Loucy (cell line): Measurements from ENCODE around the gene NR1H2.

Source experiments
- H2AFZ ChIP-seq: fragments of 200-600 bp; sonication (generic); 2 replicates; pipeline ENCODE4 v1.6.0; 2016; ENCODE audit warnings: antibody characterized with exemption, mild to moderate bottlenecking, low read length, moderate library complexity
- H3F3A ChIP-seq: fragments of 200-600 bp; 2 replicates; pipeline ENCODE4 v1.6.0; 2016; ENCODE audit warnings: antibody characterized with exemption, low read depth, mild to moderate bottlenecking
- H3K27me3 ChIP-seq: fragments of 200-600 bp; sonication (generic); 2 replicates; pipeline ENCODE4 v1.6.1; 2014; ENCODE audit warnings: low read length, mild to moderate bottlenecking; ENCODE audit not compliant: insufficient read depth, poor library complexity, severe bottlenecking
- H3K36me3 ChIP-seq: fragments of 200-600 bp; sonication (generic); 2 replicates; pipeline ENCODE4 v1.6.1; 2016; ENCODE audit warnings: low read length; ENCODE audit not compliant: insufficient read depth
- H3K4me1 ChIP-seq: fragments of 200-600 bp; sonication (generic); 2 replicates; pipeline ENCODE4 v1.5.1; 2014; ENCODE audit warnings: low read length, mild to moderate bottlenecking; ENCODE audit not compliant: insufficient read depth, poor library complexity, severe bottlenecking
- H3K4me2 ChIP-seq: fragments of 200-600 bp; sonication (generic); 2 replicates; pipeline ENCODE4 v1.6.0; 2014; ENCODE audit warnings: antibody characterized with exemption, low read length, low read depth, mild to moderate bottlenecking; ENCODE audit not compliant: poor library complexity, severe bottlenecking
- H3K4me3 ChIP-seq: fragments of 200-600 bp; sonication (generic); 2 replicates; pipeline ENCODE4 v1.5.1; 2014; ENCODE audit warnings: low read length, mild to moderate bottlenecking, mixed read lengths; ENCODE audit not compliant: poor library complexity, severe bottlenecking
- H3K79me2 ChIP-seq: fragments of 200-600 bp; sonication (generic); 2 replicates; pipeline ENCODE4 v1.6.1; 2014; ENCODE audit warnings: low read length; ENCODE audit not compliant: insufficient read depth
- H3K9ac ChIP-seq: fragments of 200-600 bp; sonication (generic); 2 replicates; pipeline ENCODE4 v1.6.0; 2014; ENCODE audit warnings: mild to moderate bottlenecking, low read depth, low read length, moderate library complexity; ENCODE audit not compliant: poor library complexity, severe bottlenecking
- H3K9me2 ChIP-seq: fragments of 200-600 bp; sonication (generic); replicated peaks from 2 replicates; pipeline ENCODE4 v1.6.1; 2016; ENCODE audit warnings: low read depth, low read length, mixed read lengths
- H3K9me3 ChIP-seq: fragments of 200-600 bp; sonication (generic); 2 replicates; pipeline ENCODE4 v1.6.1; 2014; ENCODE audit warnings: mild to moderate bottlenecking, antibody characterized with exemption, low read length, low read depth; ENCODE audit not compliant: insufficient read depth
- H4K20me1 ChIP-seq: fragments of 200-600 bp; sonication (generic); 2 replicates; pipeline ENCODE4 v1.6.0; 2014; ENCODE audit warnings: antibody characterized with exemption, low read length, mild to moderate bottlenecking; ENCODE audit not compliant: insufficient read depth, poor library complexity, severe bottlenecking
- EZH2phosphoT487 ChIP-seq: fragments of 200-600 bp; IDR thresholded peaks from 2 replicates; pipeline ENCODE4 v1.6.1; 2018; ENCODE audit warnings: antibody characterized with exemption, mild to moderate bottlenecking, moderate library complexity, borderline replicate concordance
- TF ChIP-seq, protein P1 (sequence below): fragments of 200-600 bp; sonication (generic); conservative IDR thresholded peaks from 2 replicates; pipeline ENCODE4 v1.5.1; 2014; ENCODE audit warnings: mild to moderate bottlenecking, antibody characterized with exemption, low read length

Gene NR1H2

DNA sequence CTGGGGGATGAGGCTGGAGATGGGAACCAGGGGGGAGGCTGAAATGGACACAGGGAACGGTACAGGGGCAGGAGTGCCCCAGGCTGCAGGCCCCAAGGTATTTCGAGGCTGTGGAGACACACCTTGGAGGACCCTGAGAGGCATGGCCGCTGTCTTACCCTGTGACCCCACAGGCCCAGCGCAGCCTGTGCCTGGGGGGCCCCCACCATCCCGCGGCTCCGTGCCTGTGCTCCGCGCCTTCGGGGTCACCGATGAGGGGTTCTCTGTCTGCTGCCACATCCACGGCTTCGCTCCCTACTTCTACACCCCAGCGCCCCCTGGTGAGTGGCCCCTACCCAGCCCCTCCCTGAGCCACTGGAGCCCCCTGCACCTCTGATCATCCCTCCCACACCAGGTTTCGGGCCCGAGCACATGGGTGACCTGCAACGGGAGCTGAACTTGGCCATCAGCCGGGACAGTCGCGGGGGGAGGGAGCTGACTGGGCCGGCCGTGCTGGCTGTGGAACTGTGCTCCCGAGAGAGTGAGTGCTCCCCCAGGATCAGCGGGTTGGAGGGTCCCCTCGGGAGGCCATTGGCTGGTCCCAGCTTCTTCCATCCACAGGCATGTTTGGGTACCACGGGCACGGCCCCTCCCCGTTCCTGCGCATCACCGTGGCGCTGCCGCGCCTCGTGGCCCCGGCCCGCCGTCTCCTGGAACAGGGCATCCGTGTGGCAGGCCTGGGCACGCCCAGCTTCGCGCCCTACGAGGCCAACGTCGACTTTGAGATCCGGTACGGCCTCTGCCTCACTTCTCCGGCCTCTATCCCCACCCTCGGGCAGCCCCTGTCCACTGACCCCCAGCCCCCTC lies 25.6 kb downstream of the NR1H2 start:
- no peaks in the 10 kb centered on the region for H3K27me3 ChIP-seq
- no peaks in the 10 kb centered on the region for H3K9me3 ChIP-seq
- no peak overlapping the region for H3K4me2 ChIP-seq
- H3K36me3 ChIP-seq: peaks cover 33% of the 10 kb centered on the region; the same call in 1 of the 2 replicates
- no peaks in the 10 kb centered on the region for H3K79me2 ChIP-seq
- no peaks in the 10 kb centered on the region for H4K20me1 ChIP-seq
- no peak overlapping the region for H3K9ac ChIP-seq
- no peak overlapping the region for H3K4me3 ChIP-seq
- no peak overlapping the region for H2AFZ ChIP-seq
- TF ChIP-seq, protein P1, sequence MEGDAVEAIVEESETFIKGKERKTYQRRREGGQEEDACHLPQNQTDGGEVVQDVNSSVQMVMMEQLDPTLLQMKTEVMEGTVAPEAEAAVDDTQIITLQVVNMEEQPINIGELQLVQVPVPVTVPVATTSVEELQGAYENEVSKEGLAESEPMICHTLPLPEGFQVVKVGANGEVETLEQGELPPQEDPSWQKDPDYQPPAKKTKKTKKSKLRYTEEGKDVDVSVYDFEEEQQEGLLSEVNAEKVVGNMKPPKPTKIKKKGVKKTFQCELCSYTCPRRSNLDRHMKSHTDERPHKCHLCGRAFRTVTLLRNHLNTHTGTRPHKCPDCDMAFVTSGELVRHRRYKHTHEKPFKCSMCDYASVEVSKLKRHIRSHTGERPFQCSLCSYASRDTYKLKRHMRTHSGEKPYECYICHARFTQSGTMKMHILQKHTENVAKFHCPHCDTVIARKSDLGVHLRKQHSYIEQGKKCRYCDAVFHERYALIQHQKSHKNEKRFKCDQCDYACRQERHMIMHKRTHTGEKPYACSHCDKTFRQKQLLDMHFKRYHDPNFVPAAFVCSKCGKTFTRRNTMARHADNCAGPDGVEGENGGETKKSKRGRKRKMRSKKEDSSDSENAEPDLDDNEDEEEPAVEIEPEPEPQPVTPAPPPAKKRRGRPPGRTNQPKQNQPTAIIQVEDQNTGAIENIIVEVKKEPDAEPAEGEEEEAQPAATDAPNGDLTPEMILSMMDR: 0 out of 2 replicates have a peak, but pooled peaks have one; percentile 10
- no peak for TF ChIP-seq EZH2phosphoT487
- no peaks in the 10 kb centered on the region for H3K9me2 ChIP-seq
- H3K4me1 ChIP-seq: no peaks in the 10 kb centered on the region
- no peaks in the 10 kb centered on the region for H3F3A ChIP-seq

DNA sequence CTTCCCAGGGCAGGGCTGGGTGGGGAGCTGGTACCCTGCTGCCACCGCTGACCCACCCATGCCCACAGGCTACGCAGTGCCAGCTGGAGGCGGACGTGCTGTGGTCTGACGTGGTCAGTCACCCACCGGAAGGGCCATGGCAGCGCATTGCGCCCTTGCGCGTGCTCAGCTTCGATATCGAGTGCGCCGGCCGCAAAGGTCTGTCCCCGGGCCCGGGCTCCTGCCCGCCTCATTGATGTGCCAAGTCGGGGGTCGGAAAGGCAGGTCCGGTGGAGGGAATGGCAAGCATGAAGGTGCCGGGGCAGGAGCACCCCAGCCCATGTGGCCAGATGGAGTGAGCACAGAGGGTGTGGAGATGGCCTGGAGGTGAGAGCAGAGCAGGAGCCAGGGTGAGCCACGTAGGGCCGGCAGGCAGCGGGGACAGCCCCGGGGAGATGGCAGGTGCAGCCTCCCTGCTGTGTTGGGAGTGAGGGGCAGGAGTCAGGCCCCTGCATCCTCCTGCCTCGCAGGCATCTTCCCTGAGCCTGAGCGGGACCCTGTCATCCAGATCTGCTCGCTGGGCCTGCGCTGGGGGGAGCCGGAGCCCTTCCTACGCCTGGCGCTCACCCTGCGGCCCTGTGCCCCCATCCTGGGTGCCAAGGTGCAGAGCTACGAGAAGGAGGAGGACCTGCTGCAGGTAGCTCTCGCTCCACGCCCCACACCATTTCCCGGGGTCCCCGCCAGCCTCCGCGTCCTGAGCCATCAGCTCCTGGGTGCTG lies 26.5 kb downstream of the NR1H2 start:
- no peak overlapping the region for H3K4me3 ChIP-seq
- no peaks in the 10 kb centered on the region for H3F3A ChIP-seq
- no peaks in the 10 kb centered on the region for H3K9me3 ChIP-seq
- peaks cover 33% of the 10 kb centered on the region; the same call in 1 of the 2 replicates for H3K36me3 ChIP-seq
- H3K79me2 ChIP-seq: no peaks in the 10 kb centered on the region
- H3K9ac ChIP-seq: no peak overlapping the region
- no peaks in the 10 kb centered on the region for H3K9me2 ChIP-seq
- no peaks in the 10 kb centered on the region for H3K4me1 ChIP-seq
- no peak for TF ChIP-seq EZH2phosphoT487
- TF ChIP-seq, protein P1: no peak
- H3K27me3 ChIP-seq: no peaks in the 10 kb centered on the region
- H4K20me1 ChIP-seq: no peaks in the 10 kb centered on the region
- no peak overlapping the region for H2AFZ ChIP-seq
- H3K4me2 ChIP-seq: no peak overlapping the region

DNA sequence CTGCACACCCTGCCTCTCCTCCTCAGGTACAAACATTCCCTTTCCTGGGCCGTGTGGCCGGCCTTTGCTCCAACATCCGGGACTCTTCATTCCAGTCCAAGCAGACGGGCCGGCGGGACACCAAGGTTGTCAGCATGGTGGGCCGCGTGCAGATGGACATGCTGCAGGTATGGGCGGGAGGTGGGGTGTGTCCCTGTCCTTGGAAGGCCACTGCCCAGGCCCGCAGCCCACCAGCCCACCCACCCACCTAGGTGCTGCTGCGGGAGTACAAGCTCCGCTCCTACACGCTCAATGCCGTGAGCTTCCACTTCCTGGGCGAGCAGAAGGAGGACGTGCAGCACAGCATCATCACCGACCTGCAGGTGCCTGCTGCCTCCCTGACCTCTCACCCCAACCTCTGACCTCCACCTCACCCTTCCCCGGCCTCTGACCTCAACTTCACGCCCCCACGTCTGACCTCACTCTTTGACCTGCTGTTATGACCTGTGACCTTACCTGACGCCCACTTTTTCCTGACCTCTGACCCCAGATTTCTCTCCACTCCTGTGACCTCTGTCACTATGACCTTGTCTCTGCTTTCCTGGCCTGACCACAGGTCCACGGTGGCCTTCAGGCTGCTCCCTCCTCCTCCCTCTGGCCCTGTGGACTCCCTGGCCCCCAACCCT lies 30.0 kb downstream of the NR1H2 start:
- Histone ChIP-seq H3K4me3 (no peak overlapping the region), H3K79me2 (no peaks in the 10 kb centered on the region), H3K4me1 (no peaks in the 10 kb centered on the region), H3K27me3 (no peaks in the 10 kb centered on the region), H3F3A (no peaks in the 10 kb centered on the region), H4K20me1 (no peaks in the 10 kb centered on the region), H2AFZ (no peak overlapping the region), H3K9ac (no peak overlapping the region), H3K9me2 (no peaks in the 10 kb centered on the region), H3K4me2 (no peak overlapping the region), H3K36me3 (peaks cover 33% of the 10 kb centered on the region; the same call in 1 of the 2 replicates), H3K9me3 (no peaks in the 10 kb centered on the region)
- TF ChIP-seq EZH2phosphoT487: no peak
- TF ChIP-seq, protein P1: no peak
